Thyroid gland (tissue), 4 donors: ENCODE data around the gene SSH3.
A peak's percentile ranks its signal among the peaks of the same experiment; 100 is the strongest.

ENCODE experiments used
- CTCF ChIP-seq, 6 experiments: fragments of 200-600 bp in 3 of 6; fragments of 450-650 bp in 3 of 6; sonication (generic) in 3 of 6; IDR thresholded peaks; one replicate each; pipeline ENCODE4 v1.5.1; 2016 to 2019; ENCODE audit warnings: antibody characterized with exemption in 6 of 6, mild to moderate bottlenecking in 2 of 6, inconsistent platforms in 1 of 6, moderate library complexity in 1 of 6
- POLR2A ChIP-seq, 2 donors: fragments of 450-650 bp; IDR thresholded peaks; one replicate each; pipeline ENCODE4 v1.6.1; 2017; ENCODE audit warnings: antibody characterized with exemption in 2 of 2, mild to moderate bottlenecking in 2 of 2, moderate library complexity in 1 of 2

GRCh38 chr11:67262731-67263675, 40.3 kb upstream of the SSH3 start:
- TF ChIP-seq CTCF (IDR thresholded peaks at IDR 0.05) = peak; percentile 49 to 82 (median 75)
- TF ChIP-seq POLR2A (IDR thresholded peaks at IDR 0.05) = no peak
